HL-60 (cell line): ENCODE data around the gene MT4.

Experiments used
- CTCF ChIP-seq: IDR thresholded peaks from one replicate; pipeline ENCODE4 v1.5.1; 2011; ENCODE audit warnings: low read length, control low read depth, inconsistent platforms; ENCODE audit not compliant: insufficient read depth
- POLR2AphosphoS5 ChIP-seq: IDR thresholded peaks from 2 replicates; pipeline ENCODE4 v1.6.1; 2012; ENCODE audit warnings: low read depth
- REST ChIP-seq: IDR thresholded peaks from 2 replicates; pipeline ENCODE4 v1.6.1; 2012; ENCODE audit warnings: low read depth; ENCODE audit not compliant: insufficient replicate concordance

- no peak for TF ChIP-seq CTCF
- no peak for TF ChIP-seq POLR2AphosphoS5
- TF ChIP-seq REST: no peak
These were observed 49.7 kb downstream of the MT4 start for GRCh38 chr16:56614549-56614991.
